KBM-7 (cell line): ENCODE results near the gene CLDN9.
A peak's percentile ranks its signal among the peaks of the same experiment; 100 is the strongest.
"Not testable (repeated sequence)": the region's sequence is repeated elsewhere in the genome, so short reads cannot be mapped to it uniquely, and the experiment has no call there.

Experiments used
- DNase-seq: peaks from one replicate; pipeline ENCODE4 v3.0.0-alpha.2; 2015
- in situ Hi-C: fragments of 300-500 bp; cut with MboI; formaldehyde crosslinking; loops from 2 replicates; pipeline ENCODE4 v1.14.3; 2020; ENCODE audit warnings: low sequenced_read_pairs, low pct_unique_long_range_greater_than_20kb, mixed read lengths

Gene CLDN9

GRCh38 chr16:3046641-3047386, 34.1 kb downstream of the CLDN9 start:
- in situ Hi-C loops: no loop called here

DNA sequence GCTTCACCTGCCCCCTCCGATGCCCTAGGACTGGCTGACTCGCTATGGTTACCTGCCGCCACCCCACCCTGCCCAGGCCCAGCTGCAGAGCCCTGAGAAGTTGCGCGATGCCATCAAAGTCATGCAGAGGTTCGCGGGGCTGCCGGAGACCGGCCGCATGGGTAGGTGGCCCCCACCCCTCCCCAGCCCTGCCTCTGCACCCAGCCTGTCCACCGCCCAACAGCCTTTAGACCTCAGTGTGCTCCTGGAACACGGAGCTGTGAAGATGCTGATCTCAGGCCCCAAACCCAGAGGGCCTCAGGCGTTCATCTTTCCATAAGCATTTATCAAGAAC, 34.6 kb downstream of the CLDN9 start:
- DNase-seq: no peak

More at GRCh38 chr16:3046641-3047386, 34.1 kb downstream of the CLDN9 start:
- DNase-seq: no peak

GRCh38 chr16:3049921-3050481, 37.3 kb downstream of the CLDN9 start:
- DNase-seq: peak; percentile 19
- in situ Hi-C loops: no loop called here

More for the DNA sequence above, 34.6 kb downstream of the CLDN9 start:
- in situ Hi-C loops: no loop called here

- in situ Hi-C loops: no loop called here
- DNase-seq: peak; percentile 42
These were observed 37.8 kb downstream of the CLDN9 start for GRCh38 chr16:3050487-3050886.

DNA sequence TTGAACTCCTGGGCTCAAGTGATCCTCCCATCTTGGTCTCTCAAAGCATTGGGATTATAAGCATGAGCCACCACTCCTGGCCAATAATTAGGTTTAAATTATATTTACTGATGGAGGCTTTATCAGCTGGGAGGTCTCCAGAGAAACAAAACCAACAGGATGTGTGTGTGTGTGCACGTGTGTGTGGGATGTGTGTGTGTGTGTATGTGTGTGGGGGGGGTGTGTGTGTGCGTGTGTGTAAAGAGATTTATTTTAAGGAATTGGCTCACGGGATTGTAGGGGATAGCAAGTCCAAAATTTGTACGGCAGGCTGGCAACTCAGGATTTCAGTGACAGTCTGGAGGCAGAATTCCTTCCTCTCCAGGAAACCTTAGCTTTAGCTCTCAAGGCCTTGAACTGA, 38.3 kb downstream of the CLDN9 start:
- in situ Hi-C loops: no loop called here
- no peak for DNase-seq

DNA sequence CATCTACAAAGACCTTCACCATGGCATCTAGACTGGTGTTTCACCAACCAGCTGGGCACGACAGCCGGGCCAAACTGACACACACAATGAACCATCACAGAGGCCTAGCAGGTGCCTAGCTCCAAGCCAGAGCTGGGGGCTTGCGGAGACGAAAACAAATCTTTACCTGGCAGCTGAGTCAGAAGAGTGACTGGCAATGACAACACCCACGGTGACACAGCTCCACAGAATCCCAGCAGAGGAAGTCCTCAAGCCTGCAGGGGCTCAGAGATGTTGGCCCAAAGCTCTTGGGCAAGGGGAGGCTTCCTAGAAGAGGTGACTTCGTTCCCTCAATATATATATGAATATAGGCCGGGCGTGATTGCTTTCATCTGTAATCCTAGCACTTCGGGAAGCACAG, 38.8 kb downstream of the CLDN9 start:
- in situ Hi-C loops: no loop called here
- DNase-seq: no peak

DNA sequence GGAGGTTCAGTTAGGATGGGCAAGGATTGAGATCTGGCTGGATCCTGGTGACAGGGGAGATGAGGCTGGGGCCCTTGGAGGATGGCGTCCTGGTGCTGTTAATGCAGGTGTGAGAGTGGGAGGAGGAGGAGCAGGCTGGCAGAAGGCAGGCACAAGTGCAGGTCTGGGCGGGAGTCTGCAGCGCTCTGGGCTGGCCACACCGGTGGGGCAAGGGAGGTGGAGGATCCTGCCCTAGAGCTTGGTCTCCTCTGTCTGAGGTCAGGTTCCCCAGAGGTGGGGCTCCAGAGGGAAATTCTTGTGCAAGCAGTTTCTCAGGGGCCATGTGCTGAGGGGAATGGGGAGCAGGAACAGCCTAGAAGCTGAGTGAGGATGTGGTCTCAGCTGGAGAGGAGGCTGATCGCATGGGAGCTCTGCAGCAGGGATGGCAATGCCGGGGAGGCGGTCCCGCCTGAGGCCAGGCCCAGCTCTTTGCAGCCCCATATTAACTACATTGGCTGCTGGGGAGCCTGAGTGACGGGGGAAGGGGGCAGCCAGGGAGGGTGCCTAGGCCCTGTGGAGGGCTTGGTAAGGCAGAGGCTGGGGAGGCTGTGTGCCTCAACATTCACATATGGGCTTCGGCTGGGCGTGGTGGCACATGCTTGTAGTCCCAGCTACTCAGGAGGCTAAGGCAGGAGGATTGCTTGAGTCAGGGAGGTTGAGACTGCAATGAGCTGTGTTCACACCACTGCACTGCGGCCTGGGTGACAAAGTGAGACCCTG, 40.0 kb downstream of the CLDN9 start:
- DNase-seq, in situ Hi-C loops: not testable (repeated sequence)

- in situ Hi-C loops, DNase-seq: not testable (repeated sequence)
These were observed 40.6 kb downstream of the CLDN9 start for GRCh38 chr16:3053330-3053710.

GRCh38 chr16:3054965-3055733, 42.4 kb downstream of the CLDN9 start:
- in situ Hi-C loops: no loop called here

DNA sequence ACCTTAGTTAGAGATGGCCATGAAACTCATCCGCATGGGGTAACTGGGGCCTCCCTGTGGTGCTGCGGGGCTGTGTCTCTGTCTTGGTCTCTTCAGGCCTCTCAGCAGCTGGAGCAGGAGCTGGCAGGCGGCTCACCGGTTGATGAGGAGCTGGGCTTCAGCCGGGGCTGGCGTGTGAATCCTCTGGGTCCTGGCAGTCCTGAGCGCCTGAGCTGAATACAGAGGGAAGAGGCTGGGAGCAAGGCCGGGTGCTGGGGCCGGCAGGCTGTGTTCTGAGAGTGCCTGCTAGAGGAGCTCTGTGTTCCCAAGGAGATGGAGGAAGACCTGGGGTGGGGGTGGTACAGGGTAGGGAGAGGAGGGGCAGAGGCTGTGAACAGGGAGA, 43.0 kb downstream of the CLDN9 start:
- in situ Hi-C loops: not testable (repeated sequence)

More at GRCh38 chr16:3054965-3055733, 42.4 kb downstream of the CLDN9 start:
- DNase-seq: peak; percentile 77

DNA sequence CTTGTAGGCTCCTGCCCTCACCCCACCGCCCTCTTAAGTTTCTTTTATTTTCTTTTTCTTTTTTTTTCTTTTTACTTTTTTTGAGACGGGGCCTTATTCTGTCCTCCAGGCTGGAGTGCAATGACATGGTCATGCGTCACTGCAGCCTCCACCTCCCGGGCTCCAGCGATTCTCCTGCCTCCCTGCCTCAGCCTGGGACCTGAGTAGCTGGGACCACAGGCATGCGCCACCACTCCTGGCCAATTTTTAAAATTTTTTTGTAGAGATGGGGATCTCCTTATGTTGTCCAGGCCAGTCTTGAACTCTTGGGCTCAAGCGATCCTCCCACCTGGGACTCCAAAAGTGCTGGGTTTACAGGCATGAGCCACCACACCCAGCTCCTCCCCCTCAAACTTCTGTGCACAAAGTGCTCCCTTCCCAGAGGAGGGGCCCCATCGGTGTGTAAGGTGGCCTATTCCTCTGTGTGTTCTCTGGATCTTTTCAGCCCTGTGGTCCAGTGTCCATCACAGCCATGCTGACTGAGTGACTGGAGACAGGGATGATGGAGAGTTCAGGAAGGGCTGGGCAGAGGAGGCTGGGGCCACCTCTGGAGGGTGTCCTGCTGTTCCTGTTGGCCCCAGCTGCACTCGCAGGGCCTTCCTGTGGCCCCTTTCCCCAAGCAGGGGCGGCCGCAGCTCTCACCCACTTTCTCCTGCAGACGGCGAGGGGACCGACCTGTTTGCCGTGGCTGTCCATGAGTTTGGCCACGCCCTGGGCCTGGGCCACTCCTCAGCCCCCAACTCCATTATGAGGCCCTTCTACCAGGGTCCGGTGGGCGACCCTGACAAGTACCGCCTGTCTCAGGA, 43.8 kb downstream of the CLDN9 start:
- no peak for DNase-seq
- in situ Hi-C loops: no loop called here

More for the DNA sequence above, 43.0 kb downstream of the CLDN9 start:
- DNase-seq: not testable (repeated sequence)

DNA sequence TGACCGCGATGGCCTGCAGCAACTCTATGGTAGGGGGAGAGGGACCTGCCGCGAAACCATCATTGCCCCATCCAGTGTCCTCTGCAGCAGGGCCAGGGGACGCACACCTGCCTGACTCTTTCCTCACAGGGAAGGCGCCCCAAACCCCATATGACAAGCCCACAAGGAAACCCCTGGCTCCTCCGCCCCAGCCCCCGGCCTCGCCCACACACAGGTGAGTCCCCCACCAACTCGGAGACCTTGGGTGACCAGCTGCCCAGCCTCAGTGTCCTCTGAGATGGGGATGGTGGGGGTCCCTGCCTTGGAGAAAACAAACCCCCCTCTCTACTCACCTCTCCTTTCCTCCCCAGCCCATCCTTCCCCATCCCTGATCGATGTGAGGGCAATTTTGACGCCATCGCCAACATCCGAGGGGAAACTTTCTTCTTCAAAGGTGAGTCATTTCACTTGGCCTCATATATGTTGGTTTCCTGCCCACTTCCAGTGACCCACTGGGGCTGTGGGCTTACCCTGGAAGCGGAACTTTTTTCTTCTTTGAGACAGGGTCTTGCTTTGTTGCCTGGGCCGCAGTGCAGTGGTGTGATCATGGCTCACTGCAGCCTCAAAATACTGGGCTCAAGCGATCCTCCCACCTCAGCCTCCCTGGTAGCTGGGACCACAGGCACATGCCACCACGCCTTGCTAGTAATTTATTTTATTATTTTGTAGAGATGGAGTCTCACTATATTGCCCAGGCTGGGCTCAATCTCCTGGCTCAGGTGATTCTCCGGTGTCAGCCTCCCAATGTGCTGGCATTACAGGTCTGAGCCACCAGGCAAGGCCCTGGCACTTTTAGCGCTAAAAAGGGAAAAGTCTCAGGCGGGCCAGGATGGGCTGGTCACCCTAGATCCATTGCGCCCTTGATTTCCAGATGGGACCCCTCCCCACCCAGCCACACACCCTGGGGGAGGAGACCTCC, 44.7 kb downstream of the CLDN9 start:
- in situ Hi-C loops: no loop called here
- no peak for DNase-seq

GRCh38 chr16:3058139-3059030, 45.7 kb downstream of the CLDN9 start:
- in situ Hi-C loops: no loop called here
- no peak for DNase-seq

- DNase-seq: peak; percentile 91
- in situ Hi-C loops: no loop called here
These were observed 46.5 kb downstream of the CLDN9 start for GRCh38 chr16:3059041-3059722.

GRCh38 chr16:3059723-3060242, 47.1 kb downstream of the CLDN9 start:
- no peak for DNase-seq
- in situ Hi-C loops: no loop called here
